ENCODE measurements around the gene TCFL5.
"Not testable (repeated sequence)": the region's sequence is repeated elsewhere in the genome, so short reads cannot be mapped to it uniquely, and the experiment has no call there.

TCFL5 gene

DNA sequence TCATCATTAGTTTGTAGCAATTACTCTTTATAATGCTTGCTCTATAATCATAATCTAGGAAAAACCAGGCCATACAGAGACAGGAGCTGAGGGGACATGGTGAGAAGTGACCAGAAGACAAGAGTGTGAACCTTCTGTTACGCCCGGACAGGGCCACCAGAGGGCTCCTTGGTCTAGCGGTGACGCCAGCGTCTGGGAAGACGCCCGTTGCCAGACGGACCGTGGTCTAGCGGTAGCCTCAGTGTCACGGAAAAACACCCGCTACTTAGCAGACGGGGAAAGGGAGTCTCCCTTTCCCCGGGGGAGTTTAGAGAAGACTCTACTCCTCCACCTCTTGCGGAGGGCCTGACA is 12.0 kb upstream of the TCFL5 start:
- peak overlapping the region; percentile 42 for H3K27ac ChIP-seq
- H4K20me1 ChIP-seq (ENCODE audit: insufficient read depth); H3K9ac ChIP-seq; H2AFZ ChIP-seq (ENCODE audit: low read depth); H3K36me3 ChIP-seq (ENCODE audit: insufficient read depth); H3K79me2 ChIP-seq (ENCODE audit: insufficient read depth, low read depth); H3K27me3 ChIP-seq (ENCODE audit: insufficient read depth, low read depth); H3K4me3 ChIP-seq (IDR thresholded peaks at IDR 0.05; ENCODE audit: insufficient read depth, low read depth, low read length): not testable (repeated sequence)
- peaks cover 19% of the 10 kb centered on the region for H3K4me1 ChIP-seq (ENCODE audit: low read depth, poor library complexity, severe bottlenecking)
- peak overlapping the region; percentile 67 for H3K4me2 ChIP-seq
- TF ChIP-seq, protein P1, sequence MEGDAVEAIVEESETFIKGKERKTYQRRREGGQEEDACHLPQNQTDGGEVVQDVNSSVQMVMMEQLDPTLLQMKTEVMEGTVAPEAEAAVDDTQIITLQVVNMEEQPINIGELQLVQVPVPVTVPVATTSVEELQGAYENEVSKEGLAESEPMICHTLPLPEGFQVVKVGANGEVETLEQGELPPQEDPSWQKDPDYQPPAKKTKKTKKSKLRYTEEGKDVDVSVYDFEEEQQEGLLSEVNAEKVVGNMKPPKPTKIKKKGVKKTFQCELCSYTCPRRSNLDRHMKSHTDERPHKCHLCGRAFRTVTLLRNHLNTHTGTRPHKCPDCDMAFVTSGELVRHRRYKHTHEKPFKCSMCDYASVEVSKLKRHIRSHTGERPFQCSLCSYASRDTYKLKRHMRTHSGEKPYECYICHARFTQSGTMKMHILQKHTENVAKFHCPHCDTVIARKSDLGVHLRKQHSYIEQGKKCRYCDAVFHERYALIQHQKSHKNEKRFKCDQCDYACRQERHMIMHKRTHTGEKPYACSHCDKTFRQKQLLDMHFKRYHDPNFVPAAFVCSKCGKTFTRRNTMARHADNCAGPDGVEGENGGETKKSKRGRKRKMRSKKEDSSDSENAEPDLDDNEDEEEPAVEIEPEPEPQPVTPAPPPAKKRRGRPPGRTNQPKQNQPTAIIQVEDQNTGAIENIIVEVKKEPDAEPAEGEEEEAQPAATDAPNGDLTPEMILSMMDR (conservative IDR thresholded peaks at IDR 0.05; ENCODE audit: low read depth, low read length) = peak; percentile 58

GRCh38 chr20:62873280-62873679 is 11.7 kb upstream of the TCFL5 start:
- Histone ChIP-seq H3K4me1 (ENCODE audit: low read depth, poor library complexity, severe bottlenecking) (peaks cover 19% of the 10 kb centered on the region), H4K20me1 (ENCODE audit: insufficient read depth) (no peaks in the 10 kb centered on the region), H3K9ac (no peak overlapping the region), H3K4me2 (peak overlapping the region; percentile 67), H3K79me2 (ENCODE audit: insufficient read depth, low read depth) (no peaks in the 10 kb centered on the region), H3K36me3 (ENCODE audit: insufficient read depth) (no peaks in the 10 kb centered on the region), H3K27ac (peak overlapping the region; percentile 42), H3K27me3 (ENCODE audit: insufficient read depth, low read depth) (no peaks in the 10 kb centered on the region; the same call in 1 of the 2 replicates), H3K4me3 (IDR thresholded peaks at IDR 0.05; ENCODE audit: insufficient read depth, low read depth, low read length) (no peak overlapping the region), H2AFZ (ENCODE audit: low read depth) (no peak overlapping the region)
- TF ChIP-seq, protein P1 (conservative IDR thresholded peaks at IDR 0.05; ENCODE audit: low read depth, low read length) = no peak

DNA sequence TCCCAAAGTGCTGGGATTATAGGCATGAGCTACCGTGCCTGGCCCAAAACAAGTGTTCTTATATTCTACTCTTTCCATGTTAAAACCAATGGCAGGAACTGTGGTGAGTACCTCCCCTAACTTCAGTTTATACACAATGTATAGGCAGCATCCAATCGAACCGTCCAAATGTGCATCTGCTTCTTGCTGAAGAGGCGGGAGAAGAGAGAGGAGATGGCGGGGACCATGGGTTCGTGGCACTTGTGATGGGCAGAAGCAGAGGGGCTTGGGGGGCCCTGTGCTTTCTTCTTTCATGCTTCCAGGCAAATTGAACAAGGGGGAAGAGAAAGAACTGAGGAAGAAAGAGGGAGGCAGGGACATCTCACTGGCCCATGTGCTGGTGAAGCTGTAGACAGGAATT is 11.2 kb upstream of the TCFL5 start:
- TF ChIP-seq, protein P1 (conservative IDR thresholded peaks at IDR 0.05; ENCODE audit: low read depth, low read length) = no peak
- Histone ChIP-seq H3K9ac (no peak overlapping the region), H3K79me2 (ENCODE audit: insufficient read depth, low read depth) (no peaks in the 10 kb centered on the region), H3K4me3 (IDR thresholded peaks at IDR 0.05; ENCODE audit: insufficient read depth, low read depth, low read length) (no peak overlapping the region), H3K27ac (peak overlapping the region; percentile 42; the same call in 1 of the 2 replicates), H2AFZ (ENCODE audit: low read depth) (no peak overlapping the region), H3K4me1 (ENCODE audit: low read depth, poor library complexity, severe bottlenecking) (peaks cover 19% of the 10 kb centered on the region), H4K20me1 (ENCODE audit: insufficient read depth) (no peaks in the 10 kb centered on the region), H3K4me2 (peak overlapping the region; percentile 67; the same call in 1 of the 2 replicates), H3K27me3 (ENCODE audit: insufficient read depth, low read depth) (no peaks in the 10 kb centered on the region; the same call in 1 of the 2 replicates), H3K36me3 (ENCODE audit: insufficient read depth) (no peaks in the 10 kb centered on the region)

DNA sequence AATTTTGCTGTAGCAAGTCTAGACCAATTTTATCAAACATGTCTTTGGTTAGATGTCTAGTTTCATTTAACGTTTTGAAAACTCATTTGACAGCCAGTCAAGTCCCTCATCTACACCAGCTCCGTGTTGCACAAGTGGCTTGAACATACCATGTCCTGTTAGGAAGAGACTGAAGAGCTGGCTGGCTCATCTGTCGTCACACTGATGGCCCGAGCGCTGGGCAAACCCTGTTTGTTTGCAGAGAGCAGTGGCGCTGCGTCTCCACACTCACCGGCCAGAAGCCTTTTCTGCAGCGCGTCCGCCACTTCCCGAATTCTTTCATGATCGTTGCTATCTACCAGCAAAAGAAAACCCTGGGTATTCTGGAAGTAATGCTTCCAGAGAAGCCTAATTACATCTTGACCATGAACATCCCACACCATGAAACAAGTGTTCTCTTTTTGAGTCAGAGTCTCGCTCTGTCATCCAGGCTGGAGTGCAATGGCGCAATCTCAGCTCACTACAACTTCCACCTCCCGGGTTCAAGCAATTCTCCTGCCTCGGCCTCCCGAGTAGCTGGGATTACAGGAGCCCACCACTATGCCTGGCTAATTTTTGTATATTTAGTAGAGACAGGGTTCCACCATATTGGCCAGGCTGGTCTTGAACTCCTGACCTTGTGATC is 10.7 kb upstream of the TCFL5 start:
- no peak overlapping the region for H3K27ac ChIP-seq
- no peaks in the 10 kb centered on the region; the same call in 1 of the 2 replicates for H3K27me3 ChIP-seq (ENCODE audit: insufficient read depth, low read depth)
- H4K20me1 ChIP-seq (ENCODE audit: insufficient read depth) = no peaks in the 10 kb centered on the region
- no peak overlapping the region for H3K4me2 ChIP-seq
- H2AFZ ChIP-seq (ENCODE audit: low read depth) = no peak overlapping the region
- TF ChIP-seq, protein P1 (conservative IDR thresholded peaks at IDR 0.05; ENCODE audit: low read depth, low read length) = no peak
- H3K79me2 ChIP-seq (ENCODE audit: insufficient read depth, low read depth) = no peaks in the 10 kb centered on the region
- no peak overlapping the region for H3K4me3 ChIP-seq (IDR thresholded peaks at IDR 0.05; ENCODE audit: insufficient read depth, low read depth, low read length)
- H3K9ac ChIP-seq = no peak overlapping the region
- H3K4me1 ChIP-seq (ENCODE audit: low read depth, poor library complexity, severe bottlenecking) = peaks cover 19% of the 10 kb centered on the region
- H3K36me3 ChIP-seq (ENCODE audit: insufficient read depth) = no peaks in the 10 kb centered on the region
